Panc1 (cell line): ENCODE results near the gene CYB5A.

Experiments
- POLR2AphosphoS5 ChIP-seq: IDR thresholded peaks from 2 replicates; pipeline ENCODE4 v1.6.1; 2012; ENCODE audit warnings: mild to moderate bottlenecking, low read depth, low read length, moderate library complexity
- TF ChIP-seq, protein P1 (sequence below): fragments of 450-650 bp; IDR thresholded peaks from 2 replicates; pipeline ENCODE4 v1.5.1; 2017; ENCODE audit warnings: mild to moderate bottlenecking

DNA sequence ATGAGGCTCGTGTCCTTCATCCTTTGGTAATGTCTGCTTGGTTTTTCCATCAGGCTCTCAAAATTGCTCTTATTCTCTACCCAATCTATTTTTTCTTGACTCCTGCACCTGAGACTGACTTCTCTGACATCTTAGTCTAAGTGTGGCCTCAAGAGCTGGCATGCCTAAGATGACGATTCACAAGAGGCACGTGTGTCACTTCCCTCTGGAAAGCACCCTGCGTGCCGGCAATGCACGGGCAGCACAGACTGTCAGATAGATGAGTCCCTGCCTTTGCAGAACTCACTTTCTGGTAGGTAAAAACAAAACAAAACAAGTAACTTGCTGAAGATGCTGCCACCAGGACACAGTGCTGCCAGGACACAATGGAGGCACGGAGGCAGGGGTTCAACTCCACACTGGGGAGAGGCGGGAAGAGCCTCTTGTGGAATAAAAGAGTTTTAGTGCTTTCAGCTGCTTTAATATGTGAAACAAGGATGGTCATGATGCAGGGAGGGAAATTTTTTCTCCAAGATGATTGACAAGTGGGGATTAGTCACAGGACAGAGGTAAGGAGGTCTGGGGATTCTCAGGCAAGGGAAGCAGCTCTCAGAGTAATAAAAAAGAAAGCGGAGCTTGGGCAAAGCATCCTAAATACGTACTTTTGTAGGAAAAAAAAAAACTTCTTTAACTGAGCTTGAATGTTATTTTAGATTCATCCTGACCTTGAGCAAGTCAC is 27.3 kb downstream of the CYB5A start:
- TF ChIP-seq, protein P1, sequence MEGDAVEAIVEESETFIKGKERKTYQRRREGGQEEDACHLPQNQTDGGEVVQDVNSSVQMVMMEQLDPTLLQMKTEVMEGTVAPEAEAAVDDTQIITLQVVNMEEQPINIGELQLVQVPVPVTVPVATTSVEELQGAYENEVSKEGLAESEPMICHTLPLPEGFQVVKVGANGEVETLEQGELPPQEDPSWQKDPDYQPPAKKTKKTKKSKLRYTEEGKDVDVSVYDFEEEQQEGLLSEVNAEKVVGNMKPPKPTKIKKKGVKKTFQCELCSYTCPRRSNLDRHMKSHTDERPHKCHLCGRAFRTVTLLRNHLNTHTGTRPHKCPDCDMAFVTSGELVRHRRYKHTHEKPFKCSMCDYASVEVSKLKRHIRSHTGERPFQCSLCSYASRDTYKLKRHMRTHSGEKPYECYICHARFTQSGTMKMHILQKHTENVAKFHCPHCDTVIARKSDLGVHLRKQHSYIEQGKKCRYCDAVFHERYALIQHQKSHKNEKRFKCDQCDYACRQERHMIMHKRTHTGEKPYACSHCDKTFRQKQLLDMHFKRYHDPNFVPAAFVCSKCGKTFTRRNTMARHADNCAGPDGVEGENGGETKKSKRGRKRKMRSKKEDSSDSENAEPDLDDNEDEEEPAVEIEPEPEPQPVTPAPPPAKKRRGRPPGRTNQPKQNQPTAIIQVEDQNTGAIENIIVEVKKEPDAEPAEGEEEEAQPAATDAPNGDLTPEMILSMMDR, result no peak
- no peak for TF ChIP-seq POLR2AphosphoS5
